DMS153 treated with DMSO at 0.1 percent for 48 hours (cell line): ENCODE results near the gene ALKBH3.

Source experiments
- DNase-seq: peaks from one replicate; lab custom pipeline; 2025; ENCODE audit not compliant: unreplicated experiment; lab: John Stamatoyannopoulos, UW

Gene ALKBH3

DNA sequence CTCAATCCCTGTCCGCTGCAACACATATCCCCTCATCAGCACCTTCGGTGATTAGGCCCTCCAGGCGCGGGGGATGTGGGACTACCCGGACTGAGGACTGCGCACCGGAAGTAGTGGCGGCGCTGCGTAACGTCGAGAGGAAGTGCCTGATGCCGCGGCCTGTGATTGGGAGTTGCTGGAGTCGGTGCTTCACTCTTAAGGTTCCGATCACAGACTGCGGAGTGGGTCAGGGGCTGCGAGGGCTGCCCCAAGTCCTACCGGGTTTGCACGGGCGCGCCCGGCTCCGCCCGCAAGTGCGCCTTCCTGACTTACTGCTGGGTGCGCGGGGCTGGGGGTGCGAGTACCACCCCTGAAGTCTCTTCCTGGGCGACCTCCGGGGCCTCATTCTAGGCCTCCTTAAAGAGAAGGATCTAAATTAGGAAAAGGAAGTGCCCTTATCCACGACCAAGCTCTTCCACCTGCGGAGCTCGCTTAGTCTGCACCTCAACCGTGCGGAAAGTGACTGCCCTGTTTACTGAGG, at the start of gene ALKBH3:
Gene ALKBH3 (plus strand): TSS at position 192 of the 520 bp plus-strand sequence. CDS start 1,822 bp downstream, outside the sequence.
- DNase-seq, result peak; percentile 35

DNA sequence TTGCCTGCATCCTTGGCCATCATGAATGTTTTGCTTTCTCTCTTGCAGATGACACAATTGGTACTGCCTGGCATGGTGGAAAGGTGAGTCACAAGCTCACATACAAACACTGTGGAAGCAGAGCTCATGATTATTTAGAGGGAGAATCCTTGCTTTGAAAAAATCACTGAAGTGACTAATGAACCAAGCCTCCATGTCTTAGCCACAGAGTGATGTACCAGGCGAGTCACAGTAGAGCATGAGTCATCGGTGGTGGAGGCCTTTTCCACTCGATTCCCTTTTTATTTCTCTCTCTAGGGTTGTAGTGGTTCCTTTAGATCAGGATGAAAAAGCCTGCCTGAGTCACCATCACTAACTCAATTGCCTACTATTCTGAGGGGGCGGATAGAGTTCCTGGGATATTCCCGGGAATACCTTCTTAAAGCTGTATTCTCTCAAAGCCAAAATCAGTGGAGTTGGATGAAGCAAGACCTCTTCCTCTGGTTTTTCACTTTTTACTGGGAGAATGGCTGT, 49.6 kb upstream of the ALKBH3 start:
- DNase-seq, result no peak

DNA sequence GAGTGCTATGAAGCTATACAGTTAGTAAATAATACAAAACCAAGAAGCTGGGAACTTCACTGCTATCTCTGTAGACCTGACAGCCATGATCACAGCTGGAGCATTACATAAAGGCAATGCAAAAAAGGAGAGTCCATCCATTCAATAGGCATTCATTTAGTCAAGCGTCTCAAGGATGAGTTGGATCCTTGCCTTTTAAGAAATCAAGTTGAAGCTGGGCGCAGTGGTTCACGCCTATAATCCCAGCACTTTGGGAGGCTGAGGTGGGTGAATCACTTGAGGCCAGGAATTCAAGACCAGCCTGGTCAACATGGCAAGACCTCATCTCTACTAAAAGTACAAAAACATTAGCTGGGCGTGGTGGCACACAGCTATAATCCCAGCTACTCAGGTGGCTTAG, 48.1 kb upstream of the ALKBH3 start:
- no peak for DNase-seq

DNA sequence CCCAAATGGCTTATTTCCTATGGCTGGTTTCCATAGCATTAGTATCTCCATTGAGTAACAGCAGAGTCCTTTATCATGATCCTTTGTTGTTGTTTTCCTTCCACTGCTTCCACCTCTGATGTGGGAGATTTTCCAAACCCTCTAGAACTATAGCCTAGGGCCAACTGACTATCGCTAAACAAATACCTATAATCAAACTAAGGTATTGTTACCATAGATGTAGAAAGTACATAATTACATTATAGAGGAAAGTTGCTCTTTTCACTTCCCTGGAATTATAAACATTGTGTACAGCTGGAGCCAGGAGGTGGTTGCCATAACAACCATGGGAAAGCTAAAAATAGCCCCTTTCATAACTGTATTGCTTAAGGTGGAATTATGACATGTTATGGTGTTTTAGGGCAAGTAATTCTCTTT, 47.0 kb upstream of the ALKBH3 start:
- DNase-seq, result no peak

DNA sequence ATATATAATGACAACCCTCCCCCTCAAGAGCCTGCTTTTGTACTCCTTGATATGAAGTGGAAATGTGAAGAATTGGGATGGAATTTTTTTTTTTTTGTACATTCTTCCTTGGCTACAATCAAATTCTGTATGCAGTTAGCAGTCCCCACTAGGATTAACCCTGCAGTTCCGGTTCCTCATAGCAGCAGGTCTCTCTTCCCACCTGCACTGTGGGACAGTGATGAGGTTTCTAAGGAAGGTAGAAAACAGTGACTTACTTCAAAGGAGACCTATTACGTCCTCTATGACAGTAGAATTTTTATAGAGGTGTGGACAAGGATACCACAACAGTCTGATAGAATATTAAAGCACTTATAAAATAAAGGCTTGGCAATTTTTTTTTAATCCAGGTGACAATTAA, 46.3 kb upstream of the ALKBH3 start:
- DNase-seq, result no peak

DNA sequence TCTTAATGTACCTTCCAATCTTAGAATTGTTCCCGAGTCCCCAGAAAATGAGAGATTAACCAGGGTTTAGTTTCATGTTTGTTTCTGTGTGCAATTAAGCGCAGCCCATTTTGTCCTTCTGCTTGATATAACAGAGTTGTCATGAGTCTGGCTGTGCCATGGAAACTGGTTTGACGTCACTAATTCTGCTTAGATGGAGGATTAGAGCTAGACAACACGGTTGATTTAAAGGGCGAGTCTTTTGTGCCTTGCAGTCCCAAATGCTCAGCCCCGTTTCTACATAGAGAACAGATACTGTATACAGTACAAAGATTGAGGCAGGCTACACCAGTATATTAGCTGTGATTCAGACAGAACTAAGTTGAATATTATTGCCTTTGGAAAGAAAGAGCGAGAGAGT, 45.5 kb upstream of the ALKBH3 start:
- DNase-seq, result no peak

DNA sequence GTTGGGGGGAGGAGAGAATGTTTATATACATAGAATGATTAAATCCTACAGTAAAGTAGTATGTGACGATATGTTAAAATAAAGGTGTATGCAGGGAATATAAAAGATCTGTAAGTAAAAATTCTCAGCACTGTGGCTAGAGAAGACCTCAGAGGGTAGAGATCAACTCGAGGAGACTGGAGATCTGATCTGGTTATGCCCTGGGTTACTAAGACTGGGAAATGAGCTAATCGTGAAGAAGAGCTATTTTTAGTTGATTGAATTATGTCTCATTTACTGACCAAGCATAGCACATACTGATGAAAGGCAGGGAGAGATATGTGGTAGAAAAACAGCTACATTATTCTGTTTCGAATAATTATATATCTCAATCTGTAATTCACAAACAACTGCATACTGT, 42.8 kb upstream of the ALKBH3 start:
- no peak for DNase-seq

DNA sequence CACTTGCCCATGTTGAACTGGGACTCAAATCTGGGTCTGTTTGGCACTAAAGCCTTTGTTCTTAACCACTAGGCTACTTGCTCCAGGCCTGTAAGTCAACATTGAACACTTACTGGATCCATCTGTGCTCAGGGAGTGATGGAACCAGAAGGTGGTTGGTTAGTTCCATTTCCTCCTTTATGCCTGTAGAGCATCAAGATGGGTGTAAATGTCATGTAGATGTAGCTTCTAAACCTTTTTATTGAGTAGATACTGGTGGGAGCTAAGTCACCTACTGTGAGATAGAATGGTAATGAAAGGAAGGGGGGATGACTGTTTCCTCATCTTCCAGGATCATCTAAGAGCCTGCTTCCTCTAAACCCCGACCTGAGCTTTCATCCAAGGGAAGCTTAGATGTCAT, 38.6 kb upstream of the ALKBH3 start:
- no peak for DNase-seq

DNA sequence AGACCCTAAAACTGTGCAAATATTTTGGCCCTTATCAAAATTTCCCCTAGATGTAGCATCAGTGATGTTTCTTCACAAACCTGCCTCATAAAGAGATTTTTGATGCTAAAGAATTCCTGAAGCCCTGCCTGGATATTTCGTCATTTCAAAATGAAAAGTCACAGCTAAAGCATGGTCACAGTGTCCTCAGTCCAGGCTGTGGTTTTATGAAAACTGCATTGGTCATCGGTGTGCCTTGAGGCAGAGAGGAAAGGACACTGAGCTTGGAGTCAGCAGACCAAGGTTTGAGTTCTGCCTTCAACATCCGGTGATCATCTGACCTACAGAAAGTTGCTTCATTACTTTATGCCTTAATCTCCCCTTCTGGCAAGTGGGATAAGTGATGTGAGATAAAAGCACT, 34.8 kb upstream of the ALKBH3 start:
- no peak for DNase-seq

DNA sequence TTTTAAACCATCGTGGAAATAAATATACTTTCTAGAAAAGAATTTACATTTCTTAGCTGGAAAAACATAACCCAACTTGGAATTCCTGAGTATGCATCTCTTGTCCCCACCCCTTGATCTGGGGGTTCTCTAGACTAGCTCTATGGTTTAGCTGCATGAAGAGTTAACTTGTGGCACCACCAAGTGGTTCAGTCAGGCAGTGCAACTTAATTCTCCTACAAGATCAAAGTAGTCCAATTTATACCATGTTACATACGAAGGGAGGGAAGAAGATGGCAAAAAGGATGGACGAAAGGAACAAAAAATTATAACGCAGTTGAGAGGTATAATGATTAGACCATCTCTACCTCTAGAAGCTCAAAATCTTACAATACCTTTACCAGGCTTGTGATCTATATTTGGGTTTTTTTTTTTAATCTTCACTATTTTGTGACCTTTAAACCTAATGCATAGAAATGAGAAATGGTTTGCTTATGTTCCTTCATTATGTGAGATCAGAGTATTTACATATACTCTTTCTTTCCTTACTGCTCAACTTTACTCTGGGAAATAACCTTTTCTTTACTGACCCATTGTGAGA, 28.5 kb upstream of the ALKBH3 start:
- DNase-seq, result peak; percentile 38

DNA sequence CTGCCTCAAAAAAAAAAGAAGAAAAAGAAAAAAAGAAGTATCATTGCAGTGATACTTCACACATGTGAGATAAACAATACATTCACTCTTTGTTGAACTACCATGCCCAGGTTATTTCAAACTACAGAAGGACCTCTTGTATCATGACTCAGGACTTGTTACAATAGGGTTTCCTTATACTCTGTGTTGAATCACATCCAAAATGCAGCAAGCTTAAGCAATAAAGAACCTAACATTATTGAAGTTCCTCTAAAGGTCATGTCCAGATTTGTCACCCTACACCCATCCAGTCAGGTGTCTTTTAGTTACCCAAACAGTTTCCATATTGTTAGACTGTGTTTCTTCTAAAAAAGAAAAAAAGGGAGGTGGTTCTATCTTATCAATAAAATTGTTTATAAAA, 26.9 kb upstream of the ALKBH3 start:
- DNase-seq, result no peak

DNA sequence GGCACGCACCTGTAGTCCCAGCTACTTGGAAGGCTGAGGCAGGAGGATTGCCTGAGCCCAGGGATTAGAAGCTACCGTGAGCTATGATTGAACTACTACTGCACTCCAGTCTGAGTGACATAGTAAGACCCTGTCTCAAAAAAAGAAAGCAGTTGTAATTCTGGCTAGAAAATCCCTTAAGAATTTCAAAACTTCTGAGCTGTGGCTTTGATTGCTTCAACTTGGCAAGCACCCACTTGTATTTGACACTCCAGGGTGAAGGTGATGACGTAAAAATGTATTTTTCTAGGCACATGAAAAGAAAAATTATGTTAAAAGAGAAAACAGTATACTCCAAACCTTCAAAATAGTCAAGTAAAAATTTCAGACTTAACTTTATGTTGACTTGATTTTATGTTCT, 23.6 kb upstream of the ALKBH3 start:
- no peak for DNase-seq

DNA sequence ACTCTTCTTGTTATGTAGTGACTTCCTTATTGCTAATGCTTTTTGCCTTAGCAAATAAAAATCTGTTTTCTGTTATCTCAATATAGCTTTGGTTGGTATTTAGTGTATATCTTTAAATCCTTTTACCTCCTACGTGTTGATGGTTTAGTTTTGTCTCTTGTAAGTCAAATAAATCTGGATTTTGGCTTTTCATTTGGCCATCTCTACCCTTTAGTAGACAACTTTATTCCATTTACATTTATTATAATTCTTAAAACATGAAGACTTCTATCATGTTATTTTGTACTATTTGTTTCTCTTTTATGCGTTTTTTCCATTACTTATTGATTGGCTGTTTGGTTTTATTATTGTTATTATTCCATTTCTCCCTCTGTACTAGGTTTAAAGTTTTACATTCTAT, 19.5 kb upstream of the ALKBH3 start:
- no peak for DNase-seq

DNA sequence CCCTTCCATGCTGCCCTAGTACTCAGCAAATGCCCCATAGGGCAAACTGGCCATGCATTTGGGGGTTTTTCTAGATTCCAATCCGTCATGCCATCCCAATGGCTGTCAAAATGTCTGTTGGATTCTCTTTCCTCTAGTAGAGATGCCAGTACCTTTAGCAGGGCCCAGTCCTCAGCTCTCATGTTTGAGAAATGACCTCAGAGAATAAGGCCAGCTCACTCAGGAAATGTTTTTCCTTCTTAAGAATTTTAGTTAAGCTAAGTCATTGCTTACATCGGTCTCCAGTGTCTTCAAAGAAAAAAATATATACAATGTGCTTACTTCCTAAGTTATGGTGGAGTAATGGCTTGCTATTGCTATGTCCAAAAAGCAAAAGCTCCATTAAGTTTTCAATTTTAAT, 14.1 kb upstream of the ALKBH3 start:
- no peak for DNase-seq

DNA sequence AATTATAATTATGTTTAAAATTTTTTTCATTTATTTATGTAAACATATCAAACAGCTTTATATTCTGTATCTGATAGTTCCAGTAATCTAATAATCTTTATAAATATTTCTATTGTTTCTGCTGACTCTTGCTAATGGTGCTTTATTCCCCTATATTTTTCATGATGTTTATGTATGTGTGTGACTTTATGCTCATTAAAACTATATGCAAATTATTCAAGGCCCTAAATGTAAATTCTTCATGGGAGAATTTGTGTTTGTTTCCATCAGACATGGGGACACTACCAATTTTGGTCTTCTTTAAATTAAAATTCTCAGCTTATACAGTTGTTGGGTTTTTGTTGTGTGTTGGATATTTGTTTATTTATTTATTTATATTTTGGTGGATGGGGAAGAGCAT, 13.7 kb upstream of the ALKBH3 start:
- no peak for DNase-seq

DNA sequence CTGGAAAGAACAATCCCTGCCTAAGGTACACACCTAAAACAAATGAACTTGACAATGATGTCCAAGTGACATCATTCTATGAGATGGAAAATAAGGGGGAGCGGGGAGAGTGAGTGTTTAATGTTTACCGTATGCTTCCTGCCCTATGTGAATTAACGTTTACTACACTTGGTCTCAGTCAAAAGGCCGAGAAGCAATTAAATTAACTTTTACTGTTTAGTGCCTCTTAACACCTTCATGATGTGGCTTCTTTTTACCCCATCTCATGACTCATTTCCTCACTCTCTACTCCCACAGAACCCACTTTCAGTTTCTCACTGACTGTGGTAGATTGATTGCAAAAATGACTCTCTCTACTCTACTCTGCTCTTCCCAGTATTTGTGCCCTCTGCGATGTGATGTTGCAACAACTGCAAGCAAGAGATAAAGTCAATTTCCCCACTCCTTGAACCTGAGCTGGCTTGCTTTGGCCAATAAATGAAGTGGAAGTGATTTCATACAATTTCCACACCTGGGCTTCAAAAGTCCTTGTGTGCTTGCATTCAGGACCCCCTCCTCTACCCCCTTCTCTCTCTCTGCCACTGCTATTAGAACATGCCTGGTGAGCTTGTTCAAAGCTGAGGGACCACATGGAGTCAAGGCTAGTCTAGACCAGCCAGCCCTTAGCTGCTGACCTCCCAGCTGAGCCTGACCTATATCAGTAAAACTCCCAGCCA, 11.6 kb upstream of the ALKBH3 start:
- DNase-seq, result peak; percentile 41

DNA sequence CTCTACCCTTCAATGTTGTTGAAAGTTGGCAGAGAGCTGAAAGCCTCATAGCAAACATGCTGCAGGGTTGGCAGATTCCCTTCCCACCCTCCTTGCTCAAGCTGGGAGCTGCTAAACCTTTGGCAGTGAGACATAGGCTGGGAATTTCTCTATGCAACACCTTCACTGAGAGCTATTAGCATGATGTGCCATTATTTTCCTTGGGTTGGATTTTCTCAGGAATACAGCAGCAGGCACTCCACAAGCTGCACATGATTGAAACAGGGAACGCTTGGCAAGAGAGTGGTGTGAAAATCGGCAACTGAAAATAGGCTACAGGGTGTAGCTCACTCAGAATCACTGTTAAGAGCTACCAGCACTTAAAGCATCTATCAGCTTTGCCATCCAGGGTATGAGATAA, 9.6 kb upstream of the ALKBH3 start:
- no peak for DNase-seq

DNA sequence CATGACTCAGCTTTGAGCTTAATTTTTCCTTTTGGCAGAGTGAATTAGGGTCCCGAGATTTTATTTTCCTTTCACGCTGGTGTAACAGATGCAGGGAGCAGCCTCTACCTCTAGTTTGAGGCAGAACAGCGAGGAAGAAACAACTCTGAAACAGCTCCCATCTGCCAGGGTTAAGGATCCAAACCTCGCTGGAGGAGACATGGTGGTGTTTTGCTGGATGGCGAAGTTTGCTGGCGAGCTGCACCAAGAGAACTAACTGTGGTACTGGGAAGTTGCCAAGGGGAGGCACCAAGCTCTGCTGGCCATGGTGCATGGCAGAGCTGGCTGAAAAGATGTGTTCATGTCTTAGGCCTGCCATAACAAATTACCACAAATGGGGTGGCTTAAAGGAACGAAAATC, 7.6 kb upstream of the ALKBH3 start:
- DNase-seq, result no peak

DNA sequence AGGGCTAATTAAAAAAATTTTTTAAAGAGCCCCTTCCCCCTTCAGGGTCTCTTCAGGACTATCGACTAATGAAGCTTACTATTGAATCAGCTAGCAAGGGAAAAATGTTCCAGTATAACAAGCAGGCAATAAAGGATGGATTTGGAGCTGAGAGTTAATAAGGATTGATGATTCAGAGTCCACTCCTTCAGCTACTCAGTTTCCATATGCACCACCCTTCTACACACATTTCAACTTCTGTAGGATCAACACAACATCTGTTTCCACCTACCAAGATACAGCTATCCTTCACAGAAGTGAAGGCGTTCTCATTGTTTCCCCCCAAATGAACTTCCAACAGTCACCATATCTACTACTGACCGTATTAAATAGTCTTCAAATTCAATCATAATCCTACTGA, 6.6 kb upstream of the ALKBH3 start:
- DNase-seq, result no peak

DNA sequence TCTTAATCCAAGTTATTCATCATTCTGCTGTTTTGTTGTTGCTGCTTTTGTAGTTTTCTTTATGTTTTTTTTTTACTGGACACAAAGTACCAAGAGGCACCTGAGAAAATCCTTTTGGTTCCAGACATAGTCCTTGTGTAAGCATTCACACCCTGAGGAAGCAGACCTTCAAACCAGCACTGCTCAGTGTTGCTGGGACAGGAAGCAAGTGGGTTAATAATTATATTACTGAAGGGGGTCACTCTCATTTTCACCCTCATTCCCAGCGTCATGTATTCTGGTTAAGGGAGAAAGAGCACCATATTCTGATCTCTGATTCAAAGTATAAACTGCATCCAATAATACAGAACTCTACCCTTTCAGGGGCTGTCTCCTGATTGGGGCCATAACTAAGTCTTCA, 5.9 kb upstream of the ALKBH3 start:
- DNase-seq, result no peak

DNA sequence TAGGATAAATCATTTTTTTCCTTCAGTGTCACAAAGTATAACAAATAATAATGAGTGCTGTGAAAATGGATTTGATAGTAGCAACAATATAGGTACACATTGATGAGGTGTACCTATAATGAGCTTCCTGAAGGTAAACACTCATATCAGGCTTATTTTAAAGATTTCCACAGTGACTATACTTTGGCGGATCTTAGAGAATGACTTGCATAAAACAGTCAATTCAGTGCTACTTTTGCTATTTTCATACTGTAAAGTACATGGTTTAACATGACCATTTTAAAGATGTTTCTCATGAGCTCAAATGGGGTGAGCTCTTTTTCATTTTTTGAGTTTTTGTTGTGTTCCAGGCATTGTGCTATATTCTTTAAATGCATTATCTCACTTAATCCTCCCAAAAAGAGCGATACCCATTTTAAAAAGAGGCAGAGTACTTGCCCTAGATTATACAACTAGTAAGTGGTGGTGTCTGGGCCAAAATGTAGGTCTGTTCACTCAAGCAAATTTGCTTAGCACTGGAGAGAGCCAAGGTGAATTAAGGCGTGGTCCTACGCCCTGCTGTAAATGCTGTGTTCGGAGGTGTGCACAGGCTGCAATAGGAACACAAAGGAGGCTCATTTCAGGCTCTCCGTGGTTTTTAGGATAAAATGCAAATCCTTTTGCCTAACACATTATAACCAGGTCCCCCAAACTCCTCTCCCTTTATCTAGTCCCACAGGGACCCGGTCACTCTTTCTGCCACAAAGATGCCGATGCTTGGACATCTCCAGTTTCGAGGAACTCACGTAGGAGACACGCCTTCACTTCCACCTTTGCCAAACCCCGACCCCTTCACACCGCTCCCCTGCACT, 617 bp upstream of the ALKBH3 start:
- DNase-seq, result no peak

DNA sequence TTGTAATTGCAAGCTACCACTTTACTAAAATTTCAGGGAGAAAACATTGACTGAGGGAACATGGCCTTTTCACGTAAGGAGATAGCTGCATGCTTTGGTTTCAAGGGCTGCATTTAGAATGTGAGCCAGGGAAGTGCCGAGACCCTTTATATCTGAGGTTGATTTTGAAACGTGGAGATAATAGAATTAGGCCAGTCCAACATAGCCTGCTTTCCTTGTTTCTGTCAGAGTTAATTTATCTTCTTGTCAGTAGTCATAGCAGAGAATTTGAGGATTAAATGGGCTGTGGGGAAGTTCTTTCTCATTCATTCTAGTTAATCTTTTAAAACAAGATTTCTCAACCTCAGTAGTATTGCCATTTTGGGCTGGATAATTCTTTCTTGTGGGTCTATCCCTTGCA, 12.2 kb downstream of the ALKBH3 start:
- no peak for DNase-seq
